Liver (tissue), 9 donors: ENCODE measurements around the gene AKT2. TPM values are rescaled to one million over a fixed set of nuclear protein-coding genes. Genes with fewer than 3 reads are reported as not detected.
A peak's percentile ranks its signal among the peaks of the same experiment; 100 is the strongest.

Source experiments
- DNase-seq: peaks from one replicate; pipeline ENCODE4 v3.0.0-alpha.2; 2017; ENCODE audit warnings: low spot score
- H3K27ac ChIP-seq, 2 donors: one replicate each; pipeline ENCODE4 v1.7.0; 2013; ENCODE audit warnings: inconsistent platforms in 2 of 2, low read length in 2 of 2, control low read depth in 1 of 2, low read depth in 1 of 2, mild to moderate bottlenecking in 1 of 2
- H3K27me3 ChIP-seq, 4 donors: one replicate each; pipeline versions ENCODE4 v1.6.1 to v1.7.0; 2013; ENCODE audit warnings: low read length in 3 of 4, inconsistent platforms in 1 of 4, mild to moderate bottlenecking in 1 of 4, moderate library complexity in 1 of 4; ENCODE audit not compliant: control insufficient read depth in 4 of 4, insufficient read depth in 4 of 4
- H3K36me3 ChIP-seq, 4 donors: one replicate each; pipeline versions ENCODE4 v1.6.1 to v1.7.0; 2013; ENCODE audit warnings: low read length in 3 of 4, mild to moderate bottlenecking in 3 of 4, low read depth in 1 of 4, moderate library complexity in 1 of 4; ENCODE audit not compliant: control insufficient read depth in 4 of 4, insufficient read depth in 3 of 4
- H3K4me1 ChIP-seq, 4 donors: one replicate each; pipeline versions ENCODE4 v1.6.1 to v1.7.0; 2013; ENCODE audit warnings: low read length in 3 of 4, mild to moderate bottlenecking in 3 of 4, moderate library complexity in 1 of 4; ENCODE audit not compliant: control insufficient read depth in 4 of 4, insufficient read depth in 4 of 4
- H3K4me3 ChIP-seq, 3 donors: one replicate each; pipeline versions ENCODE4 v1.6.1 to v1.7.0; 2013; ENCODE audit warnings: low read length in 3 of 3, control low read depth in 1 of 3, low read depth in 1 of 3, mild to moderate bottlenecking in 1 of 3
- H3K9ac ChIP-seq, 2 donors: one replicate each; pipeline ENCODE4 v1.7.0; 2013; ENCODE audit warnings: low read length in 2 of 2, mild to moderate bottlenecking in 2 of 2, moderate library complexity in 2 of 2, control low read depth in 1 of 2, low read depth in 1 of 2
- H3K9me3 ChIP-seq, 4 donors: one replicate each; pipeline versions ENCODE4 v1.6.1 to v1.7.0; 2013; ENCODE audit warnings: low read length in 3 of 4; ENCODE audit not compliant: control insufficient read depth in 4 of 4
- EGR1 ChIP-seq, 2 donors: IDR thresholded peaks; 2 replicates each; pipeline ENCODE4 v1.6.1; 2016 to 2018; ENCODE audit warnings: antibody characterized with exemption in 2 of 2, low read depth in 2 of 2
- FOXA1 ChIP-seq: IDR thresholded peaks from 2 replicates; pipeline ENCODE4 v1.6.1; 2016; ENCODE audit warnings: antibody characterized with exemption
- FOXA2 ChIP-seq: IDR thresholded peaks from 2 replicates; pipeline ENCODE4 v1.6.1; 2016; ENCODE audit warnings: antibody characterized with exemption
- GABPA ChIP-seq, 2 donors: IDR thresholded peaks in 1 of 2; conservative IDR thresholded peaks in 1 of 2; 2 replicates each; pipeline ENCODE4 v1.6.1; 2016; ENCODE audit warnings: antibody characterized with exemption in 2 of 2, mild to moderate bottlenecking in 1 of 2, moderate library complexity in 1 of 2
- HNF4A ChIP-seq, 2 donors: conservative IDR thresholded peaks; 2 replicates each; pipeline ENCODE4 v1.6.1; 2016; ENCODE audit warnings: antibody characterized with exemption in 2 of 2, mild to moderate bottlenecking in 2 of 2
- HNF4G ChIP-seq: IDR thresholded peaks from 2 replicates; pipeline ENCODE4 v1.6.1; 2016; ENCODE audit warnings: antibody characterized with exemption
- JUND ChIP-seq, 2 donors: IDR thresholded peaks; 2 replicates each; pipeline ENCODE4 v1.6.1; 2016; ENCODE audit warnings: antibody characterized with exemption in 2 of 2
- NR2F2 ChIP-seq: IDR thresholded peaks from 2 replicates; pipeline ENCODE4 v1.6.1; 2016; ENCODE audit warnings: antibody characterized with exemption
- RAD21 ChIP-seq, 2 donors: IDR thresholded peaks; 2 replicates each; pipeline ENCODE4 v1.6.1; 2016; ENCODE audit warnings: antibody characterized with exemption in 2 of 2, mild to moderate bottlenecking in 2 of 2
- REST ChIP-seq: IDR thresholded peaks from 2 replicates; pipeline ENCODE4 v1.6.1; 2016; ENCODE audit warnings: antibody characterized with exemption, mild to moderate bottlenecking
- RXRA ChIP-seq, 2 donors: IDR thresholded peaks; 2 replicates each; pipeline ENCODE4 v1.6.1; 2017 to 2018; ENCODE audit warnings: antibody characterized with exemption in 2 of 2, mild to moderate bottlenecking in 1 of 2
- SP1 ChIP-seq: IDR thresholded peaks from 2 replicates; pipeline ENCODE4 v1.6.1; 2018; ENCODE audit warnings: antibody characterized with exemption, mild to moderate bottlenecking
- TAF1 ChIP-seq: conservative IDR thresholded peaks from 2 replicates; pipeline ENCODE4 v1.6.1; 2016; ENCODE audit warnings: antibody characterized with exemption, mild to moderate bottlenecking
- YY1 ChIP-seq: IDR thresholded peaks from 2 replicates; pipeline ENCODE4 v1.6.1; 2016; ENCODE audit warnings: antibody characterized with exemption, mild to moderate bottlenecking
- WGBS: extraction: QIAGEN DNeasy Blood & Tissue Kit; methylation state at CpG from one replicate; pipeline ENCODE4 v1.1.7; 2013; 5-methylcytosine and 5-hydroxymethylcytosine counted together
- polyA plus RNA-seq, 2 donors: library from polyadenylated mRNA; stranded (reverse) in 1 of 2; unstranded in 1 of 2; fragments of 200-250 nt in 1 of 2; fragments of >200 nt in 1 of 2; fragmentation: Nextera tagmentation in 1 of 2; extraction: Ambion mirVana in 1 of 2; gene quantifications; one replicate each; pipeline versions ENCODE4 v1.2.1 to v1.2.3, GENCODE V29; 2013 to 2015
- total RNA-seq, 2 donors: library from RNA; depleted of rRNA; stranded (reverse); fragments of >200 nt; gene quantifications; one replicate each; pipeline ENCODE4 v1.2.3, GENCODE V29; 2014
- TF ChIP-seq, protein P1 (sequence below): IDR thresholded peaks from 2 replicates; pipeline ENCODE4 v1.6.1; 2016; ENCODE audit warnings: antibody characterized with exemption
- TF ChIP-seq, protein P2 (sequence below): IDR thresholded peaks from 2 replicates; pipeline ENCODE4 v1.6.1; 2016; ENCODE audit warnings: antibody characterized with exemption
- TF ChIP-seq, protein P3 (sequence below): fragments of 150-350 bp; IDR thresholded peaks from 2 replicates; pipeline ENCODE4 v1.5.1; 2017; ENCODE audit warnings: improper control_type of control experiment, low read depth, low read length; ENCODE audit not compliant: missing input control
- TF ChIP-seq, protein P4 (sequence below): IDR thresholded peaks from 2 replicates; pipeline ENCODE4 v1.6.1; 2016; ENCODE audit warnings: antibody characterized with exemption
- donor health status: healthy.
- donor health status: healthy.
- donor health status: healthy.
- donor health status: healthy.
- donor health status: healthy.

Gene AKT2
- total and polyA plus RNA-seq, 4 donors = 23.2 to 110 (median 60.4) TPM

DNA sequence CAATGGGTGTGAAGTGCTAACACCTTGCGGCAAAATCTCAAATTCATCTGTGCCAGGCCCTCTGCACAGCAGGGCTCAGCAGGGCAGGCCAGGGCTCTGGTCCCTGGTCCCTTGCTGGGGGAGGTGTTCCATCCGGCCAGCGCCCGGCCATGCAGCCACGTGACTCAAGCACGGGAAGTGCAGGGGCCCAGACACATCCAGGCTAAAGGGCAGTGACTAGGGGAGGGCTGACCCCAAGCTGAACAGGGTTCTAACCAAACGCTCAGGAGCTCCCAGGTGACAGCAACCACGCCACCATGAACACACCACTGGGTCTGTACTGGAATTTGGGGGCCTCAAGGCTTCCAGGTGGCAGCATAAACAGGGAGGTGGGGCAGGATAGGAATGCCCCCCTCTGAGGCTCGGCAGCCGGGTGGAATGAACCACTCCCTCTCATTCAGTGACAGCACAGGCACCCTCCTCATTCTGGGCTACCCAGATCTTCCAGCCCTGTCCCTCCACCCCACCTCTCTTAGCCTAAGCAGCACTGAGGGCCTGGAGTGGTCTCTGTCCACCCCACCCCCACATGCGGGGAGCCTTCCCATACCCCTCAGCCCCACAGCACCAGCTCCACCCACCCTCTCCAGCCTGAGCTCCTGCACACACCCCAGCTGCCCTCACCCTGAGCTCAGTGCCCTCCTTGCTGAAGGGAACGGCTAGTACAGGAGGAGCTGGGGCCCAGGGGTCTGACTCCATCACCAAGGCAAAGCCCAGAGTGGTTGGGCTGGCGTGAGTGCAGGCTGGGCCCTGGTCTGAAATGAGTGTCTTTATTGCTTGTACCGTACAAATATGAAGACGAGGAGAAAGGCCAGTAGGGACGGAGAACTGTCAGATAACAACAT is 53.4 kb downstream of the AKT2 start:
- TF ChIP-seq TAF1 = no peak
- TF ChIP-seq SP1 = peak; percentile 81
- TF ChIP-seq, protein P1, sequence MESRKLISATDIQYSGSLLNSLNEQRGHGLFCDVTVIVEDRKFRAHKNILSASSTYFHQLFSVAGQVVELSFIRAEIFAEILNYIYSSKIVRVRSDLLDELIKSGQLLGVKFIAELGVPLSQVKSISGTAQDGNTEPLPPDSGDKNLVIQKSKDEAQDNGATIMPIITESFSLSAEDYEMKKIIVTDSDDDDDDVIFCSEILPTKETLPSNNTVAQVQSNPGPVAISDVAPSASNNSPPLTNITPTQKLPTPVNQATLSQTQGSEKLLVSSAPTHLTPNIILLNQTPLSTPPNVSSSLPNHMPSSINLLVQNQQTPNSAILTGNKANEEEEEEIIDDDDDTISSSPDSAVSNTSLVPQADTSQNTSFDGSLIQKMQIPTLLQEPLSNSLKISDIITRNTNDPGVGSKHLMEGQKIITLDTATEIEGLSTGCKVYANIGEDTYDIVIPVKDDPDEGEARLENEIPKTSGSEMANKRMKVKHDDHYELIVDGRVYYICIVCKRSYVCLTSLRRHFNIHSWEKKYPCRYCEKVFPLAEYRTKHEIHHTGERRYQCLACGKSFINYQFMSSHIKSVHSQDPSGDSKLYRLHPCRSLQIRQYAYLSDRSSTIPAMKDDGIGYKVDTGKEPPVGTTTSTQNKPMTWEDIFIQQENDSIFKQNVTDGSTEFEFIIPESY = no peak
- TF ChIP-seq JUND (IDR thresholded peaks at IDR 0.05) = no peak
- TF ChIP-seq GABPA (IDR thresholded peaks at IDR 0.05 in 1 of 2, conservative IDR thresholded peaks at IDR 0.05 in 1 of 2) = peak in 1 of 2 donors; percentile 74
- peak in 1 of 2 donors; percentile 60 for TF ChIP-seq RAD21 (IDR thresholded peaks at IDR 0.05)
- TF ChIP-seq FOXA1 = peak; percentile 30
- TF ChIP-seq, protein P2, sequence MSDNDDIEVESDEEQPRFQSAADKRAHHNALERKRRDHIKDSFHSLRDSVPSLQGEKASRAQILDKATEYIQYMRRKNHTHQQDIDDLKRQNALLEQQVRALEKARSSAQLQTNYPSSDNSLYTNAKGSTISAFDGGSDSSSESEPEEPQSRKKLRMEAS = no peak
- peak; percentile 52 for TF ChIP-seq REST
- TF ChIP-seq, protein P3, sequence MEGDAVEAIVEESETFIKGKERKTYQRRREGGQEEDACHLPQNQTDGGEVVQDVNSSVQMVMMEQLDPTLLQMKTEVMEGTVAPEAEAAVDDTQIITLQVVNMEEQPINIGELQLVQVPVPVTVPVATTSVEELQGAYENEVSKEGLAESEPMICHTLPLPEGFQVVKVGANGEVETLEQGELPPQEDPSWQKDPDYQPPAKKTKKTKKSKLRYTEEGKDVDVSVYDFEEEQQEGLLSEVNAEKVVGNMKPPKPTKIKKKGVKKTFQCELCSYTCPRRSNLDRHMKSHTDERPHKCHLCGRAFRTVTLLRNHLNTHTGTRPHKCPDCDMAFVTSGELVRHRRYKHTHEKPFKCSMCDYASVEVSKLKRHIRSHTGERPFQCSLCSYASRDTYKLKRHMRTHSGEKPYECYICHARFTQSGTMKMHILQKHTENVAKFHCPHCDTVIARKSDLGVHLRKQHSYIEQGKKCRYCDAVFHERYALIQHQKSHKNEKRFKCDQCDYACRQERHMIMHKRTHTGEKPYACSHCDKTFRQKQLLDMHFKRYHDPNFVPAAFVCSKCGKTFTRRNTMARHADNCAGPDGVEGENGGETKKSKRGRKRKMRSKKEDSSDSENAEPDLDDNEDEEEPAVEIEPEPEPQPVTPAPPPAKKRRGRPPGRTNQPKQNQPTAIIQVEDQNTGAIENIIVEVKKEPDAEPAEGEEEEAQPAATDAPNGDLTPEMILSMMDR = no peak
- peak; percentile 31 for TF ChIP-seq FOXA2
- TF ChIP-seq HNF4G = no peak
- TF ChIP-seq EGR1 (IDR thresholded peaks at IDR 0.05; ENCODE audit: low read depth in 2 of 2) = peak in 1 of 2 donors; percentile 65
- TF ChIP-seq NR2F2 = peak; percentile 81
- TF ChIP-seq, protein P4, sequence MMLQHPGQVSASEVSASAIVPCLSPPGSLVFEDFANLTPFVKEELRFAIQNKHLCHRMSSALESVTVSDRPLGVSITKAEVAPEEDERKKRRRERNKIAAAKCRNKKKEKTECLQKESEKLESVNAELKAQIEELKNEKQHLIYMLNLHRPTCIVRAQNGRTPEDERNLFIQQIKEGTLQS = no peak
- TF ChIP-seq YY1 = no peak
- TF ChIP-seq HNF4A (conservative IDR thresholded peaks at IDR 0.05) = peak; percentile 53 to 88
- TF ChIP-seq RXRA (IDR thresholded peaks at IDR 0.05) = peak; percentile 93 to 98
- H3K9ac ChIP-seq = no peak overlapping the region
- no peak overlapping the region for H3K4me3 ChIP-seq
- no peaks in the 10 kb centered on the region for H3K9me3 ChIP-seq
- WGBS = 43% methylated on average over 16 of the region's 16 CpGs
- peak; percentile 71 for DNase-seq
- H3K27ac ChIP-seq = peak overlapping the region; percentile 26 to 75
- H3K27me3 ChIP-seq = no peaks in the 10 kb centered on the region
- peaks cover 7 to 17% (median 13%) of the 10 kb centered on the region in 4 donors for H3K4me1 ChIP-seq
- H3K36me3 ChIP-seq = peaks cover 7 to 32% (median 16%) of the 10 kb centered on the region in 4 donors
